GM21576 (cell line): ENCODE results near the gene MTARC1.
A peak's percentile ranks its signal among the peaks of the same experiment; 100 is the strongest.

Experiments used
- ATAC-seq: cut with Tn5 transposase; IDR thresholded peaks from one replicate; pipeline ENCODE4 v1.9.1; 2021; ENCODE audit warnings: mild to moderate bottlenecking, moderate library complexity; ENCODE audit not compliant: unreplicated experiment

Gene MTARC1

DNA sequence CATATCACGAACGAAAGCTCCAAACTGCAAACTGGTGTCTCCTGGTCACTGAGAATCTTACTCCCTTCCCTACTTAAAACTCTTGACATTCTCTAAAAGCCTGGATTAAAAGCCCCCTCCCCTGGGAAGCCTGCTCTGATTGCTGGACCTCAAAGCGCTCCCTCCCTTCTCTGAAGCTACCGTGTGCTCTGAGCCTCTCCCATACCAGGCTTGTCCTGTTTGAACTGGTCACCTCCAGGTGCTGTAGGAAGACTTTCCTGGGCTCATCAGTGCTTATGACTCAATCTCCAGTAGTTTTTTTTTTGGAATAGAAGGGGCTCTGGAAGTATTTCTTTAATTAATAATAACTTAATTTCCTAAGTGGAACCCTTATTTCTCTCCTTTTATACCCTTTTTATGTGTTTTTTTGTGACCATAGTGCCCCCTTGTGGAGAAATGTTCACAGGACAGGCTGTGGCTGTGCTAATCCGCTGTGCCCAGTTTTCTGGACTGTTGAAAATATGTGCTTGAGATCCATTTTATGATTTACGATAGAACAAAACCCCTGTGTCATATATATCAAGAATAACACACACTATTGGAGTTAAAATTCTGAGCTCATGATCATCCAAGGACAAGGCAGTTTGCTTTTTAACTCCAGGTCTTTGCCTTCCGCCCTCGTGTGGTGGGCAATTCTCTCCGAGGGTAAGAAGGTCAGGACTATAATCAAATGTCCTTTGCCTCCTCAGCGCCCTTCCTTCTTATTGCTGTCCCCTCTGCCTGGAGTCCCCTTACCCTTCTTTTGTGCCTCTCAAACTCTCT, 16.9 kb downstream of the MTARC1 start:
- ATAC-seq = peak; percentile 48

DNA sequence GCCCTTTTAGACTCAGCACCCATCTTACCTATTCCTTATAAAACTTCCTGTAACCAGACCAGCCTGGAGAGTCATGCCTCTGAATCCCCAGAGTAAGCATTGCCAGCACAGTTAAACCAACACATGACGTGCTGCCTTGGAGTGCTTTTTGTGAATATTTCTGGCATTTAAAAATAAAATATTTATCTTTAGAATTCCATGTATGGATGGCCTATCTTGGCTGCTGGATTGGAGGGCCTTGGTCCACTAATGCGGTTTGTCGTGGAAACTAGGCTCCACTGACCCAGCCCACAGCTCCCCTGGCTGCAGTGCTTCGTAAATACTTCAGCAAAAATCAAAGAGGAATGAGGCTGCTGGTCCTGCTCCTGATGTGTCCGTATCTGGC, 17.5 kb downstream of the MTARC1 start:
- ATAC-seq = no peak

DNA sequence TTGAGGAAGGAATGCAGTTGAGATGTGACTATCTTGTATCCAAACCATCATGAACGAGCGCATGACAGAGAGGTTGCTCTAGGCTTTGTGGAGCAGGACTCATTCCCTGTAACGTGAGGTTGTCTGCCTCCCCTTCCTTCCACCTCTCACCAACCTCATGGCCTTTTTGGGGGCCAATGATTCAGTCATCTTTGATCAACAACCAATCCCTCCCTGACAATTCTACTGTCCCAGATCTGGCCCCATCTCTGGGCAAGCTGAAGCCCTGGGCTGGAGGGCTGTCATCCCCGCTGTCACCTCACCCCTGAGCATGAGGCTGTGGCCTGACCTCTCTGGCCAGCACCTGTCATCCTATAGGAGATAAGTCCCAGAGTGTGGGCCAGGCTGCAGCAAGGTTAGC, 19.7 kb downstream of the MTARC1 start:
- ATAC-seq = no peak

DNA sequence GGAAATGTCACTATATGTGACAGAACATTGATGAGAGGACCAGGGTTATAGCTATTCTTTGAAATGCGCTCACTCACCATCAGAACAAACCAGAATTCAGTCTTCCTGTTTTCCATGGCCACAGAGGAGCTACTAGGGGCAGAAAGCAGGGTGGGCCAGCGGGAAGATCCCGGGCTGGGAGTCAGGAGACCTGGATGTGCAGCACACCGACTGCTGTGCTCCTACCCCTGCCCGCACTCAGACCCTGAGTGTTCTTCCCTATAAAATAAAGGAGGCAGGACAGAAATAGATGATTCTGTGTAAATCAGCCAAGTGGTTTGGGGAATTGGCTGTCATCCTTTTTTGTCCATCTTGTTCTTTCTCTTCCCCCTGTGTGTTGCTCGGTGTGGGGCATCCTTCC, 21.0 kb downstream of the MTARC1 start:
- no peak for ATAC-seq

DNA sequence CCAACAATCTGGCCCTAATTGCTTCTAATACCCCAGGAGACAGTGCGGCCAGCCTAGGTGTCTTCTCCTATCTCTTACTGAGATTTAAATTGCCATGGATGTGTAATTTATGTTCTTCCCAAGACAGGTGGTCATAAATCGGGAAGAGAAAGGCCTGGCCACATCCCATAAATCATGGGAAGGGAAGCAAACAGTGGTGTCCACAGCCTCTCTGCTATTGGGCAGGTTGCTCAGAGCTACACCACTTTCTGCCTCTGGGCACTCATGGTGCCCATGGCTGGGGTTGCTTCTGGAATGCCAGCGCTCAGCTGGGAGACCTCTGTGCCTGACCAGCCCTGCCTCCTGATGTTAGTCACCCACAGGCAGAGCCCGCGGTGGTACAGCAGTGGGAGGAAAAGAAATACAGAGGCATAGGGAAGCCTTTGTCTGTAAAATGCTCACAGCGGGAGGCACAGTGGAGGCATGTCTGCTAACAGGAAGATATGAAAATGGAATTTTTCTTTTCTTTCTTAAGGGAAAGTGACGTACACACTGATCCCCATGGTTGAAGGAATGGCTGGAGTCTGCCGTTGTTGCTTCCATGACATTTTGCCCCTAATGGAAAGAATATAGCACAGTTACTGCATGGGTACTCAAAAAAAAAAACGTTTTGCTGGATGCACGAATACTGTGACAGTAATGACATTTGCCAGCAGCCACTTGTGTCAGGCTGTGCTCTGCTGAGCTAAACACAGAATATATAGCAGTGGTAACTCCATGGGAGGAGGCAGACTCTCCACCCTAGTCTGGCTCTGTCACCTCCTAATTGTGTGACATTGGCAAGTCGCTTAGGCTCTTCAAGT, 21.9 kb downstream of the MTARC1 start:
- ATAC-seq = no peak

DNA sequence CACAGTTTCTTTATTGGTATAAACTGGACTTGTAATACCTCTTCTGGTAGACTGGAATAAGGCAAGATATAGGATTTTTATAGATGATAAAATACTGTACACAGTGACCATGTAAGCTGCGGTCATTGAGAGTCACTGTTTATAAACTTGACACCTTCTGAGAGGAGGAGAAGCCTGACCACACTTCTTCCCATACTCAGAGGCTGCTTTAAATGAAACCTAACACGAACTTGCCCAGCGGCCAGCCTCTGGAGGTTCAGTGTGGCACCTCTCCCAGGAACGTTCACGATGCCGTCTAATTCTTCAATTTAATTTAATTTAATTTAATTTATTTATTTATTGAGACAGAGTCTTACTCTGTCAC, 22.5 kb downstream of the MTARC1 start:
- no peak for ATAC-seq

DNA sequence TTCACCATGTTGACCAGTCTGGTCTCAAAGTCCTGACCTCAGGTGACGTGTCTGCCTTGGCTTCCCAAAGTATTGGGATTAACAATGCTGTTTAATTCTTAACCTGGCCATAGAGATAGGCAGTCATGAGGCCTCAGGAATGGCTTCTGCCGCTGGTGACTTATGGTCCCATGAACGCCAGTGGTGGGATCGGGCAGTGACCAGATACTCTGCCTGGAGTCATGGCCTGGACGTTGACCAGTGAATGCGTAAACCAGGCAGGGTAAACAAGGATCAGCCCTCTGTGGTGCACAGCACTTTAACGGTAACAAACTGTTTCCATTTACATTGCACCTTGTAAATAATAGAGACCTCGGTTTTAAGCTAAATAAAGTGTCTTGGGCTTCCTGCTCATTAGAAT, 23.0 kb downstream of the MTARC1 start:
- no peak for ATAC-seq

DNA sequence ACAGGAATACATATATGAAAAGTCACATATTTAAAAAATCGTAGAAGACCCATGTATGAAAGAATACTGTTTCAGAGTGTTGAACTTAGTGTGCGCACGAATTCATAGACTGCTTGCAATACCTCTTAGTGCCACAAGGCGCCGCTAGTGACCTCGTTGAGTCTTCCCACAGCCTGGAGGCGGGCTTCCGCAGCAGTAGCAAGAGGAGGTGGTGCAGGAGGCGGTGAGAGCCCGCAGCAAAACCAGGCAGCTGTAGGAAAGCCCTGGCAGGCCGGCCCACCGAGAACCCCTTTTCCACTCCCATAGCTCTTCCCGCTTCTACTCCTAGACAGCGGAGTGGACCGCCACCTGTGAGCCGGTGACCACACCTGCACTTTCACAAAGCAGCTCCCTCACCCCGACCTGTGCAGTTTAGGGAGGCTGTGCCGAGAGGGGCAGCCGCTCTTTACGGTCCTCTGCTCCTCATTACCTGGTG, 23.5 kb downstream of the MTARC1 start:
- ATAC-seq = peak; percentile 92

DNA sequence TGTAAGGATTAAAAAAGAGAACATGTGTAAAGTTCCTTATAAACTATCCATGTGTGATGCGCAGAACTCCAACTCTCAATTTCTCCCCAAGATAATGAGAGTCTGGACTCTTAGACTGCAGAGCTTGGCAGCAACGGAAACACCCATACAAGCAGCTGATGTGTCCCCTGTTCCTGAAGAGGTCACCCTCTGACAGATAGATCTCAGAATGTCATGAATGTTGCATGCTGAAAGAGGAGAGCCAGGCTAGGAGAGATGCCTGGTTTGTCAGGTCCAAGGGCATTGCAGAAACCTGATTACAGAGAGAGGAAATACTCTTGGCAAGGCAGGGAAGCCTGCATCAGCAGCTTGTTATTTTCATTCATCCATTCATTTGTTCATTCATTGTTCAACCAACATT, 24.2 kb downstream of the MTARC1 start:
- ATAC-seq = no peak

DNA sequence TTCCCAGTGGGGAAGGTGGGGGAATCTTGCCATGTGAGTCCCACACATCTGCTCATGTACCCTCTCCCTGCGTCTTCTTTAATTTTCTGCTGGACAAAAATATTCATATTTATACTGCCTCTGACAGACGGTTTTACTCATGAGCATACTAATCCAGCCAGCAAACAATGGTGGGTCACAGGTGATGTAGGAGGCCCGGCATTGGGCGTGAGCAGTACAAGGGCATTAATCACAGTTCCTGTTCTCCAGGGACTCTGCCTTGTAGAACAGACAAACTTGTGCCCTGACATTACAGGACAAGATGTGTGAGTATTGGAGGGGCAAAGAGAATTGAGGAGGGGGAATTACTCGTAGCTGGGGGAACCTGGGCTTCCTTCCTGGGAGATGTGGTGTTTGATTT, 25.0 kb downstream of the MTARC1 start:
- ATAC-seq = no peak

DNA sequence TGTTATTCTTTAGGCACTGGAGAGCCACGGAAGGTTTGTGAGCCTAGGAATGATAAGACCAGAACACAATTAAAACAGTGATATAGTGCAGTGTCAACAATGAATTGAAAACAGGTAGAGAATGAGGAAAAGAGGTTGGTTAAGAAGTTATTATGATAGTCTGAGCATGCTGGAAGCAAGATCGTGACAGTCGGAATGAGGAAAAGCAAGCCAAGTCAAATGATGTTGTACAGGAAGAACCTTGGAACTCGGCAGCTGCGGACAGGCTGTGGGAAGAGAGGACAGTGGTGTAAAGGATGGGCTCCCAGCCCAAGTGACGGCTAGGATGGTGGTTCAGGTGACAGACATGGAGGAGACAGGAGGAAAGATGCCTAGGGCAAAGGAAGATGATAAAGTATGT, 25.6 kb downstream of the MTARC1 start:
- no peak for ATAC-seq

DNA sequence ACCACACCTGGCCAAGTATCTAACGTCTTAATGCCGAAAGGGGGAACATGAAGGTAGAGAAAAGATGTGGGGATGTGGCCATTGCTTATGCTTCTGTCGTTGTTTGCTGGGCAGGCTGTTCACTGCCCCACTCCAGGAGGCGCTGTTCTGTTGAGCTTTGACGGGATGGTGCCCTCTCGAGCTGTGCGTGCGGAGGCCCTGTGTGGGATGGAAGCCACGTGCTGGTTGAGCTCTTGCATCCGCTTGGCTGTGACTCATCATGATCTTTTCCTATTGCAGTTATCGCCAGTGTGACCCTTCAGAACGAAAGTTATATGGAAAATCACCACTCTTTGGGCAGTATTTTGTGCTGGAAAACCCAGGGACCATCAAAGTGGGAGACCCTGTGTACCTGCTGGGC, 26.3 kb downstream of the MTARC1 start:
- ATAC-seq = no peak

DNA sequence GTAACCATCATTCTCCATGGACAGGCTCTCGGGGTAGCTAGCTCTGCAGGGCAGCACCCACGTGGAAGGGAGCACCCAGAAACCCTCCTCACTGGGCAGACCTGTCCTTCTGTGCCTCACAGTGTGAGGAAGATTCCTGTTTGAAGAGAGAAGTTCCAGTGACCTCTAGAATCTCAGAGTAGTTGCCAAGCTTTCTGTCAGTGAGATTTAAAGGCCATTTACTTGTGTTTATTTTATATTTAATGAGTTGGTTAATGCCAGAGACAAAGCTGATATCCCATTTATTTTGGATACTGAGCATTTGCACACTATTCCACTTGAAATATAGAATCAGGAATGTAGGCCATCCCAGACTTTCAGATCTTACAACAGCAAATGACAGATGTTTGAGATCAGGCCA, 28.7 kb downstream of the MTARC1 start:
- ATAC-seq = no peak

DNA sequence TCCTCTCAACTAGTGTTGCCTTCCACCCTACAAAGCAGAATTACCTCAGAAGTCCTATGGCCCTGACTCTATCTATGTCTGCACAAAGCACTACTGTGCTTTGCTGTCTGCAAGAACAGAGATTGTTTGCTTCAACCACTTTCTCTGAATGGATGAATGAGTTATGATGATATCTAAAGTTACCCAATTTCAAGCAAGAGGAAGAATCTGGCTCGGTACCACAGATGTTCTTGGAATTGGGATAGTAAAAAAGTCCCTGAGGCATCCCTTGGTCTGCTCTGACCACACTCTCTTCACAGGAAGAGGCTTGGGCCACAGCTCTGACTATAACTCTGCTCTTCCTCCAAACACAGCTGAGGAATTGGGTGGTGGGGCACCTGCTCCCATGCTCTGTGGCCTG, 31.2 kb downstream of the MTARC1 start:
- ATAC-seq = no peak

DNA sequence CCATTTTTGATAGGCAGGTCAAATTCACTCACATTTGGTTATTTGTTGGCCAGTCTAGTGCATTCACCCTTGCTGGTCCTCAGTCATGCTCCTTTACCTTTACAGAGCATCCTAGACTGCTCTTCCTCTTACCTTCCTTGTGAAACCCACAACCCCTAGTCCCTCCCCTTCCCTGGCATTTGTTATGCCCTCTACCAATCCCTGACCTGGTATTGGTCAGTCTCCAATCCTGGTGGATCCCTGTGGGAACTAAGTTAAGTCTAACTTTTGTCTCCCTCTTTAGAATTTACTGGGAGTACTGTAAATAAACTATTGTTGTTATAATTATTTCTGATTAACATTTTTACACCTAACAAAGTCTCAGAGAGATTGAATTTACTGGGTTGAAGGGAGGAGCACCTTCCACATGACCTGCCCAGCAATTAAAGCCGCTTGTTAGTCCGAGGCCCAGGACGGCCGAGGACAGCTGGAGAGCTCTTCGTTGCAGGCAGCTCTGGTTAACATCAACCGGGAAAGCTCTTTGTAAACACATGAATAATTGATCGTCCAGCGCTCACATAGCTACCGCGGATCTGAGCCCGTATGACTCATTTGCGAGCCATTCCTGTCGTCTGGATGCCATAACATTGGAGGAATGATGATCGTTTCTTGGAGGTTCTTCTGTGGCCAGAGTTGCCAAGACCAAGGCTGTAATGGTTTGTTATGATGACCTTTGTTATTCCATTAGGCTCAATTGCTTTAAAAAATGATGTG, 31.9 kb downstream of the MTARC1 start:
- no peak for ATAC-seq

DNA sequence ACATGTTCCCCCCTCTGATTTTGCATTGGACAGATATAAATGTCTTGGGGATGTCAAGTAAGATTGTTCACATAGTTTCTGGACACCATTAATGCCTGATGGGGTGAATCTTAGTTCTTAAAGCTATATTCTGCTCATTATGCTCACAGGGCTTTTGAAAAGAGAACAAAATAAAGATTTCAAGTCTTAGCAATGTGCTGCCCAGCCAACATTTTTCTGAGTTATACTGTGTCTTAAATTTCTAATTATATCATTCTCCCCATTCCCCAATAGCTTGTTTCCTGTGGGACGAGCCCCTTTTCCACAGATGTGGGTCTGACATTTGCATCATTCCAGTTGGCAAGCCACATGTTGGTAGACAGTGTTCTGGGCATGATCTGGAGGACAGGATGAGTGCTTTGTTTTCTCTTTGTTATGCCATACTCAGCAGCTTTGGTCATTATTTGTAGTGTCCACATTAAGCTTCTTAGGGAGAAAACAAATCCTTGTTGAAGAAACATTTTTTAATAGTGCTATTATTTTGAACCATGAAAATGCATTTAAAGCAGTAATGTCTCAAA, 32.8 kb downstream of the MTARC1 start:
- ATAC-seq = no peak

DNA sequence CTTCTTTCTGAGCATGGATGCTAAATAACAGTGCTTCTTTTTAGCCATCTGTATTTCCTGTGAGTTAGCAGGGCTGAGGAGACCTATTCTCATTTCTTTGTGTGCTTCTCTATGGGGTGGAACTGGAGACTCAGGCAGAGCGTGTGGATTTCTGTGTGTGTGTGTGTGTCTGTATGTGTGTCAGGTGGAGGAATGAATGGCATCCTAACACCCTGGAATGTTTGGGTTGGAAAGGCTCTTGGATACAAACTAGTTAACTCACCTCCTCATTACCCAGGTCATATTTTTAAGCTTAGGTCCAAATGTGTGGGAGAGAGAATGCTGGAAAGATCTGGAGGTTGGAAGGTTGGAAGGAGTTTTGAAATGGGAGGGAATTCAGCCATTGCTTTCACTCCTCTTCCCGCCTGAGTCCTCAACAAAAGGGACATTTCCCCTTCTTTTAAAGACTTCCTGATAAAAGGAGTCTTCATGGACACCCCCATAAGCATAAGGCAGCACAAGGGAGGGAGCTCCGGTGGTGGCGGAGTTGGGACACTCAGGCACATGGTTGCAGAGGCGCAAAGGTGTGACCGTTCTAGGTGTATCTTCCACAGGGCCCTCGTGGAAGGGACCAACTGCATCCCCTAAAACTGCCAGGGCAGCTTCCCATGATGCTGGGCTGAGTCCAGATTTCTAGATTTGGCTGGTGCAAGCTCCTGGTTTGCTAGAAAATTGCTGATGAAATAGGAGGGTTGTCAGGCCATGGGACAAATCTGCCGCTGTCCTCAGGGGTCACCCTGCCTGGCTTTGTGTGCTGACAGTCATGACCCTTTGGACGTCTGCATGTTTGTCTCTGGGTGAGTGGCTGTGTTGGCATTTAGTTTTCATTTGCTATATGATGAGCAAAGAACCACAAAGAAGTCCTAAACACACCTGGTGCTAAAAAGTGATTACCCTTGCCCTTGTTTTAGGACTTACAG, 37.6 kb downstream of the MTARC1 start:
- no peak for ATAC-seq

DNA sequence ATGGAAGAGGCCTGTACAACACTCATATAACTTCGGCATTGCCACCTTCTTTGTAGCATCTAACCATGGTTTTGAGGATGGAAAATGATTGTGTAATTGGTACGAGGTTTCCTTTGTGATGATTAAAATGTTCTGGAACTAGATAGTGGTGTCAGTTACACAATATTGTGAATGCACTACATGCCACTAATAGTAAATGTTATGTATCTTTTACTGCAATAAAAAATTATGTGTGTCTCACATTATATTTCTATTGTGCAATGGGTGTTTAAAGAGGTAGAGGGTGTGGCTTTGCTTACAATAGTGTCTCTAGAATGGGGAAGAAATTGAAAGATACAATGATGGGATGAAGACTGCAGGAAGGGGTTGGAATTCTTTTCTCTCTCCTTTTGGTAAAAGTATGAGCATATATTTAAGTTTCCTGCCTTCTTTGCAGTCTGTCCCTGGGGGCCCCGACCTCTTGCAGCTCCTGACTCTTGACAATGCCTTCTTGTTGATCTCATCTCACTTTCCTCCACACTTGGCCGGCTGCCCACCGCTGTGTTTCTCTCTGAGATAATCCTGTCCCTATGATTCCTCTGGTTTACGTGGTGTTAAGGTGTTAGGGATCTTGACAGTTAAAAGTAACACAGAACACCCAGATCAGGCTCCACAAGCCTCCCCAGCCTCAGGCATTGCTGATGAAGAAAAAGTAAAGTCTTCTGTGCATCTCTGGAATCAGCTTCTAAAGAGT, 39.3 kb downstream of the MTARC1 start:
- no peak for ATAC-seq

DNA sequence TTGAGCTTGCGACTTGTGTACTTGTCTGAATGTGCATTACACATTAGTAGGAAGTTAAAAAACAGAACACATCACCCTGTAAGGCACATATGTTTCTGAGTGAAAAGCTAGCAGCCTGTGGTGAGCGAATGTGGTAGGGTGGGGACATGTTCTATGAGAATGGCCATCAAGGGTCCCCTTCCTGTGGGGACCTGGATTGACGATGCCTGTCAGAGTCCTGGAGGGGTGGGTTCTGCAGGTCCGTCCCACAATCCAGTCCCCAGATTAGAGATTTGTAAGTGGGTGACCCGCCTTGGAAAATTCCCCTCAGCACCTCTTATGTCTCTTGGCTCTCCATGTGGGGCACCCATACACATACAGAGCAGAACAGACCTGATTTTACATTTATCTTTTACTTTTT, 40.0 kb downstream of the MTARC1 start:
- no peak for ATAC-seq
